Adrenal gland (tissue), 12 donors: ENCODE measurements around the gene CRYBG1. TPM values are rescaled to one million over a fixed set of nuclear protein-coding genes. Genes with fewer than 3 reads are reported as not detected.
"Not testable (repeated sequence)": the region's sequence is repeated elsewhere in the genome, so short reads cannot be mapped to it uniquely, and the experiment has no call there.

ENCODE experiments used
- DNase-seq, 7 donors: peaks; one replicate each; pipeline ENCODE4 v3.0.0-alpha.2; 2019 to 2020
- H3K27ac ChIP-seq, 5 donors: fragments of 200-600 bp; sonication (generic) in 4 of 5; 1 replicate in 3 of 5; 2 replicates in 2 of 5; pipeline versions ENCODE4 v1.5.1 to v1.8.0; 2016 to 2020; ENCODE audit warnings: mild to moderate bottlenecking in 1 of 5
- H3K27me3 ChIP-seq: fragments of 200-600 bp; 2 replicates; pipeline ENCODE4 v1.8.0; 2021
- H3K36me3 ChIP-seq, 2 donors: fragments of 200-600 bp; replicated peaks in 1 of 2; 1 replicate in 1 of 2; 2 replicates in 1 of 2; pipeline versions ENCODE4 v1.5.1 to v1.8.0; 2018 to 2022
- H3K4me1 ChIP-seq, 2 donors: fragments of 200-600 bp; replicated peaks in 1 of 2; 1 replicate in 1 of 2; 2 replicates in 1 of 2; pipeline versions ENCODE4 v1.5.1 to v1.8.0; 2018 to 2021
- H3K4me3 ChIP-seq, 4 donors: fragments of 200-600 bp; sonication (generic) in 3 of 4; one replicate each; pipeline ENCODE4 v1.5.1; 2016 to 2018
- H3K9me3 ChIP-seq, 3 donors: fragments of 200-600 bp; sonication (generic) in 1 of 3; replicated peaks in 1 of 3; 1 replicate in 2 of 3; 2 replicates in 1 of 3; pipeline versions ENCODE4 v1.5.1 to v1.8.0; 2016 to 2021
- POLR2A ChIP-seq, 2 donors: fragments of 450-650 bp; IDR thresholded peaks; one replicate each; pipeline ENCODE4 v1.6.1; 2017; ENCODE audit warnings: antibody characterized with exemption in 2 of 2, mild to moderate bottlenecking in 2 of 2, moderate library complexity in 1 of 2
- WGBS, 4 donors: extraction: QIAGEN DNeasy Blood & Tissue Kit in 2 of 4; methylation state at CpG; one replicate each; pipeline versions ENCODE4 v1.1.5 to v1.1.7; 2013 to 2017; 5-methylcytosine and 5-hydroxymethylcytosine counted together
- intact Hi-C, 2 donors: fragments of 100-400 bp; cut with DNase I; formaldehyde crosslinking; loops; one replicate each; pipeline versions ENCODE4 v1.14.1 to v1.15.0; 2022 to 2023
- polyA plus RNA-seq, 3 donors: library from polyadenylated mRNA; stranded (reverse); fragments of 200-250 nt in 2 of 3; fragments of 350-450 nt in 1 of 3; fragmentation: Illumina TruSeq in 1 of 3; extraction: RNeasy Lipid Tissue Mini Kit (QIAGEN cat#74804) in 1 of 3; gene quantifications; one replicate each; pipeline ENCODE4 v1.2.3, GENCODE V29; 2013 to 2014
- total RNA-seq, 9 donors: library from RNA; depleted of rRNA in 4 of 9; stranded (reverse); fragments of >200 nt in 4 of 9; fragments of 120-200 nt in 1 of 9; fragmentation: NEBNext Ultra II Directional in 1 of 9; extraction: Animal tissue kit (Norgen Biotek cat#: 25700) in 1 of 9; gene quantifications; one replicate each; pipeline versions ENCODE4 v1.1.0 to v1.2.4, GENCODE V29; 2013 to 2023
- TF ChIP-seq, protein P1 (sequence below), 6 experiments: fragments of 450-650 bp in 4 of 6; fragments of 200-600 bp in 2 of 6; sonication (generic) in 1 of 6; IDR thresholded peaks; 1 replicate in 5 of 6; 2 replicates in 1 of 6; pipeline versions ENCODE4 v1.5.1 to v1.8.0; 2016 to 2021; ENCODE audit warnings: antibody characterized with exemption in 6 of 6, mild to moderate bottlenecking in 2 of 6, moderate library complexity in 1 of 6
- donor health status: healthy with polysubstance abuse.
- donor health status: Bipolar disorder and iron deficiency.
- donor health status: DM: yes; HTN: yes; CAD: no.
- donor health status: DM: no; HTN: no; CAD: no.
- donor health status: DM: no; HTN: no; CAD: no.
- donor health status: DM: yes; HTN: yes; CAD: no.

Gene CRYBG1
- total and polyA plus RNA-seq, 12 donors, result 0.83 to 5.1 (median 2.2) TPM

DNA sequence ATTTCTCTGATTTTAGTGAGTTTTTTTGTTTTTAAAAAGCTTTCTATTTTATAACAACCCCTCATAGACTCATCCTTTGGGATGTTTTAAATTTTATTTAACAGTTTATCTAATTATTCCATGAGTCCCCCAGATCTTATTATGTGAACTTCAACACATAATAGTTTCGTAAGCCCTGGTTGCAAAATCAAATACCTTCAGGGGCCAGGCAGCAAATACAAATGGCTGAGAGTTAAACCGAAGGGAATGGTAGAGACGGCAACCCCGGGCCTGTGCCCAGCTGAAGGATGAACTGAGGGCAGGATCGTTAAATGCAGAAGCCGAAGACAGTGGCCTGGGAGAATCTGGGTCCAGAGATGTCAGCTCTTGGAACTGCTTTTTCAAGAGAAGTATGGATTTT is 180.4 kb downstream of the CRYBG1 start:
- no peak for DNase-seq
- Histone ChIP-seq H3K4me1 (no peaks in the 10 kb centered on the region), H3K27ac (no peak overlapping the region), H3K4me3 (no peak overlapping the region), H3K27me3 (no peaks in the 10 kb centered on the region), H3K36me3 (no peaks in the 10 kb centered on the region), H3K9me3 (no peaks in the 10 kb centered on the region)
- intact Hi-C loops, result no loop called here
- no peak for TF ChIP-seq POLR2A (IDR thresholded peaks at IDR 0.05)
- TF ChIP-seq, protein P1, sequence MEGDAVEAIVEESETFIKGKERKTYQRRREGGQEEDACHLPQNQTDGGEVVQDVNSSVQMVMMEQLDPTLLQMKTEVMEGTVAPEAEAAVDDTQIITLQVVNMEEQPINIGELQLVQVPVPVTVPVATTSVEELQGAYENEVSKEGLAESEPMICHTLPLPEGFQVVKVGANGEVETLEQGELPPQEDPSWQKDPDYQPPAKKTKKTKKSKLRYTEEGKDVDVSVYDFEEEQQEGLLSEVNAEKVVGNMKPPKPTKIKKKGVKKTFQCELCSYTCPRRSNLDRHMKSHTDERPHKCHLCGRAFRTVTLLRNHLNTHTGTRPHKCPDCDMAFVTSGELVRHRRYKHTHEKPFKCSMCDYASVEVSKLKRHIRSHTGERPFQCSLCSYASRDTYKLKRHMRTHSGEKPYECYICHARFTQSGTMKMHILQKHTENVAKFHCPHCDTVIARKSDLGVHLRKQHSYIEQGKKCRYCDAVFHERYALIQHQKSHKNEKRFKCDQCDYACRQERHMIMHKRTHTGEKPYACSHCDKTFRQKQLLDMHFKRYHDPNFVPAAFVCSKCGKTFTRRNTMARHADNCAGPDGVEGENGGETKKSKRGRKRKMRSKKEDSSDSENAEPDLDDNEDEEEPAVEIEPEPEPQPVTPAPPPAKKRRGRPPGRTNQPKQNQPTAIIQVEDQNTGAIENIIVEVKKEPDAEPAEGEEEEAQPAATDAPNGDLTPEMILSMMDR (IDR thresholded peaks at IDR 0.05), result no peak
- 80 to 91% (median 86%) methylated on average over 6 of the region's 6 CpGs for WGBS, 4 donors

DNA sequence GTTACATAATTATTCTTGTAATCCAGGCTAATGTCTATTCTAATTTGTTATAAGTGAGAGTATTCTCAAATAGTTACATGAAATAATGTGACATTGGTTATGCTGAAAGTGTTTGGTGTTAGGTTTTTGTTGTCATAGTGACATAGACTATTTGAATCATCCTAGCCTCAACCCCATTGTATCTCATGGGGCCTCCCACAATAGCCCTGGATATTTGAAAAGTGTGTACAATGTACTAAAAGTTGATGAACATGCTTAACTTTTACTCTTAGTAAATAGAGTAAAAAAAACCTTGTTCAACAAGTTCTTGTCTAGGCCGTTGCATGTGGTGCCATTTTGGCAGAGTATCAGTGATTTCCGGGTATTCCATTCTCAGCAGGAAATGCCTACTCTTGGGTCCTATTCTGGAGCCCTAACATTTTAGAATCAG is 185.8 kb downstream of the CRYBG1 start:
- no peaks in the 10 kb centered on the region for H3K36me3 ChIP-seq
- no peak for TF ChIP-seq POLR2A (IDR thresholded peaks at IDR 0.05)
- TF ChIP-seq, protein P1 (IDR thresholded peaks at IDR 0.05), result no peak
- peak overlapping the region in 1 of 5 donors; percentile 33 for H3K27ac ChIP-seq
- WGBS, 4 donors, result 38 to 66% (median 61%) methylated on average over 2 of the region's 2 CpGs
- intact Hi-C loops, result no loop called here
- DNase-seq, result no peak
- H3K9me3 ChIP-seq, result no peaks in the 10 kb centered on the region
- peaks cover 0 to 3% of the 10 kb centered on the region in 2 donors for H3K4me1 ChIP-seq
- H3K27me3 ChIP-seq, result no peaks in the 10 kb centered on the region
- H3K4me3 ChIP-seq, result no peak overlapping the region

DNA sequence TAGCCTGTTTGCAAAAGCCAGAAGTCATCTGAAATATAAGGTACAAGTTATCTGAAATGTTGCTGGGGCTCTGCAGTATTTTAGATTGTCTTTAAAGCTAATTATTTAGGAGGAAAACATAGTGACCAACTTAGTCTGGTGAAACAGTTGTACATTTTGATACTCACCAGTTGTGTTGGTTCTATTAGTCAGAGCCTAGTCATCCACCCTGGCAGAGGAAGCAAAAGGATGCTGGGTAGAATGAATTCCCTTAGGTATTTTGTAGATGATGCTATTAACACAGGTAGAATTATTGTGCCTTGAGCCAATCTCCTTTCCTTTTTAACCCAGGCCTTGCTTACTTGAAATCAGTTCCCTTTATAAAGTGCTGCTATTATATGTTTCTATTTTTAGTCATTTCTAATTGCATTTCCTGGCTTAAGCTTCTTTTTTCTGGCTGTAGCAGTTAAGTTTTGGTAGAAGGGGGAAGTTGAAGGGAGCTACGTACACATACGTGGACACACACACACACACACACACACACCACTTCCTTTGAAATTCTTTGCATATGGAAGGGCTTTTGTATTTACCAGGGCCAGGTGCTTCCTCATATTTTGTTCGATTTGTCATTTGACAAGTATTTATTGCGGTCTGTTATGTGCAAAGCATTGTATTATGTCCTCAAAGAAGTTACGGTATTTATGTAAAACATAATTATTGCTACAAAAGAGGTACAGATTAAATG is 186.3 kb downstream of the CRYBG1 start:
- Histone ChIP-seq H3K27ac (peak overlapping the region in 1 of 5 donors; percentile 33), H3K9me3 (no peaks in the 10 kb centered on the region), H3K36me3 (no peaks in the 10 kb centered on the region), H3K4me3 (no peak overlapping the region), H3K27me3 (no peaks in the 10 kb centered on the region), H3K4me1 (peaks cover 0 to 3% of the 10 kb centered on the region in 2 donors)
- WGBS, 4 donors, result 35 to 61% (median 46%) methylated on average over 5 of the region's 5 CpGs
- TF ChIP-seq, protein P1 (IDR thresholded peaks at IDR 0.05), result no peak
- TF ChIP-seq POLR2A (IDR thresholded peaks at IDR 0.05), result no peak
- intact Hi-C loops, result no loop called here
- no peak for DNase-seq

DNA sequence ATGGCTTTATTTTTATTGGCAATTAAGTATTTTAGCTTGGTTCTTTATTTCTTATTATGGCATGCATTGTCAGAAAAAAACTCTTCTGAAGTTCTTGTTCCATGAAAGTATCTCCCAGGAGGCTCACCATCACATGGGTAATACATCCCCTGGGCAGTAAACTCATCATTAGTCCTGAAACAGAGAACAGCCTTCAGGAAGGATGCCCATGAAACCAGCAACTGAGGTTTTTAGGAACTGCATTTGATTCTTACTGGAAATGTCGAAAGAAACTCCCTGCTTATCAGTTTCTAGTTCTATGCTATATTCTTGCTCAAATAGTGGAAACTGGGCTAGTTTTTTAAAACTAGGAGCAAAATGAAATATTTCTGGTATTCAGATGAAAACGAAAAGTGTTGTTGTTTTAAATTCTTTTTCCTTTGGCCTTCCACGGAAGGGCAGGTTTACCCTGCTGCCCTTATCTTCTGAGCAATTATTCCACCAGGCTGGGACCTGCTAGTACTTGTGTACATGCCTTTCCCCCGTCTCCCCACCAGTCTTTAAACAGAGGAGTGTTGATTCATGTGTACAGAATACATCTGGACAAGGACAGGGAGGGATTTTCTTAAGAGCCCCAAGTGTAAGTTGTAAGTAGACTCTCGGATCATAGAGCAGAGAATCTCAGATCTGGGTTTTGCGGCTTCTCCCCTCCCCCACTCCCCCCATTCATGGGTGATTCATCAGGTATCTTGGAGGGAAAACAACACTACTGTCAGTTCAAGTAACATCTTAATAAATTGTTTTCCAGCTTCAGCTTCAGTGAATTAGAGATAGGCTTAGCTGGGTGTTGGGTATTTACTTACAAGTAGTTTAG is 187.3 kb downstream of the CRYBG1 start:
- H3K27ac ChIP-seq, result peak overlapping the region in 2 of 5 donors; percentile 13 to 24
- WGBS, 4 donors, result 28 to 39% (median 36%) methylated on average over 6 of the region's 6 CpGs
- no peaks in the 10 kb centered on the region for H3K27me3 ChIP-seq
- no peaks in the 10 kb centered on the region for H3K36me3 ChIP-seq
- H3K9me3 ChIP-seq, result no peaks in the 10 kb centered on the region
- H3K4me3 ChIP-seq, result no peak overlapping the region
- DNase-seq, result no peak
- TF ChIP-seq, protein P1 (IDR thresholded peaks at IDR 0.05), result no peak
- TF ChIP-seq POLR2A (IDR thresholded peaks at IDR 0.05), result no peak
- peaks cover 0 to 3% of the 10 kb centered on the region in 2 donors for H3K4me1 ChIP-seq
- intact Hi-C loops, result no loop called here

DNA sequence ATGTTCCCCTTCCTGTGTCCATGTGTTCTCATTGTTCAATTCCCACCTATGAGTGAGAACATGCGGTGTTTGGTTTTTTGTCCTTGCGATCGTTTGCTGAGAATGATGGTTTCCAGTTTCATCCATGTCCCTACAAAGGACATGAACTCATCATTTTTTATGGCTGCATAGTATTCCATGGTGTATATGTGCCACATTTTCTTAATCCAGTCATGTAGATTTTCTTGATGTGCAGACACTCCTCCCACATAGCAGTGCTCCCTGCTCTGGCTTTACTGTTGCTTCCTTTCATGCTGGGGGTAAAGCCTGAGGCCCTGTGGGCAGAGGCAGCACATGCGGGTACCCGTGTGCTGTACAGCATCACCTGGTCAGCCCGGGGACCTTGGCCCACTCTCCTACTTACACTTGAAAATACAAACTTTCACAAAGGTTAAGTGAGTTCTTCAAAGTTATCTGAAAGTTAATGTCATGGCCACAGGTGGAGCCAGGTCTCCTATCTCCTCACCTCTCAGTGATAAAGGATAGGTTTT is 188.5 kb downstream of the CRYBG1 start:
- H3K27me3 ChIP-seq, H3K4me1 ChIP-seq, H3K4me3 ChIP-seq, DNase-seq, H3K27ac ChIP-seq, H3K9me3 ChIP-seq, intact Hi-C loops, H3K36me3 ChIP-seq: not testable (repeated sequence)
- WGBS, 4 donors, result 66 to 87% (median 77%) methylated on average over 3 to 6 of the region's 6 CpGs
